ENCODE measurements around the gene TTC21A.
A peak's percentile ranks its signal among the peaks of the same experiment; 100 is the strongest.

TTC21A gene

DNA sequence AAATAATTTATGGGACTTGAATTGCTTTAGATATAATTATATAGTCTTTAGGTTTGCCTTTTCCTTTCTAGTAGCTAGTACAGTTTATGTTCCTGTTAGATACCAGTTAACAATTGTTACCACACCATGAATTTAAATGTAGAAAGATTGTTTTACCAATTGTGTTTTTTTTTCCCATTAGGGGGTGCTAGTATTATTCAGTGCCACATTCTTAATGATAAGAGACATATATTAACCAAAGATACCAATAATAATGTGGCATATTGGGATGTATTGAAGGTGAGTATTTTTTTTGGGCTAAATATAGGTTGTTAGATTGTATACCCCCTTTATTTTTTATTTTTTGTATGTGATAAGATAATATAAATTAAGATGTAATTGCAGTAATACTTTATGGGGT, 27.9 kb upstream of the TTC21A start:
- Histone ChIP-seq H3K4me3 (no peak overlapping the region), H3K4me2 (no peak overlapping the region), H3K9me3 (replicated peaks in 1 of 11) (no peaks in the 10 kb centered on the region), H4K20me1 (no peaks in the 10 kb centered on the region; a peak in 1 of 22 replicates), H3K4me1 (peaks cover 0 to 16% (median 8%) of the 10 kb centered on the region in 10 experiments; a peak in 12 of 20 replicates), H3K36me3 (peaks cover 49 to 92% (median 70%) of the 10 kb centered on the region in 11 experiments), H3K27me3 (no peaks in the 10 kb centered on the region), H3K9ac (no peak overlapping the region), H3K27ac (no peak overlapping the region)
- TF ChIP-seq Cebpa-rat (IDR thresholded peaks at IDR 0.05) = no peak

DNA sequence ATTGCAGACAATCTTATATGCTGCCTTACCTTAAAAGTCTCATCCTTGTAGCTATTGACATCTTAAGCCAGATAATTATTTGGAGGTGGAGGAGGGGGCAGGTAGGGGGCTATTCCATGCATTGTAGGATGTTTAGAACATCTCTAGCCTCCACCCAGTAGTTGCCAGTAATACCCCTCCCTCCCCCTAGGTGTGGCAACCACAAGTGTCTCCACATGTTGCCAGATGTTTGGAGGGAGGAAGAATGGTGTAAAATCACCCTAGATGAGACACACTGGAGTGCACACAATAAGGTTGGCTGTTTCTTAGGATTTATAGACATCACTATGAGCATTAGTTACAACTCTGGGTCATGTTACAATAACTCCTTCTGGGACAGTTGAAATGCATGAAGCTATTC, 27.5 kb upstream of the TTC21A start:
- H3K4me1 ChIP-seq = peaks cover 0 to 16% (median 8%) of the 10 kb centered on the region in 10 experiments; a peak in 13 of 20 replicates
- H3K4me2 ChIP-seq = no peak overlapping the region
- H3K27me3 ChIP-seq = no peaks in the 10 kb centered on the region
- no peak overlapping the region for H3K4me3 ChIP-seq
- no peaks in the 10 kb centered on the region for H3K9me3 ChIP-seq (replicated peaks in 1 of 11)
- H3K36me3 ChIP-seq = peaks cover 44 to 92% (median 66%) of the 10 kb centered on the region in 11 experiments
- H4K20me1 ChIP-seq = no peaks in the 10 kb centered on the region; a peak in 1 of 22 replicates
- TF ChIP-seq Cebpa-rat (IDR thresholded peaks at IDR 0.05) = no peak
- no peak overlapping the region for H3K27ac ChIP-seq
- no peak overlapping the region for H3K9ac ChIP-seq

DNA sequence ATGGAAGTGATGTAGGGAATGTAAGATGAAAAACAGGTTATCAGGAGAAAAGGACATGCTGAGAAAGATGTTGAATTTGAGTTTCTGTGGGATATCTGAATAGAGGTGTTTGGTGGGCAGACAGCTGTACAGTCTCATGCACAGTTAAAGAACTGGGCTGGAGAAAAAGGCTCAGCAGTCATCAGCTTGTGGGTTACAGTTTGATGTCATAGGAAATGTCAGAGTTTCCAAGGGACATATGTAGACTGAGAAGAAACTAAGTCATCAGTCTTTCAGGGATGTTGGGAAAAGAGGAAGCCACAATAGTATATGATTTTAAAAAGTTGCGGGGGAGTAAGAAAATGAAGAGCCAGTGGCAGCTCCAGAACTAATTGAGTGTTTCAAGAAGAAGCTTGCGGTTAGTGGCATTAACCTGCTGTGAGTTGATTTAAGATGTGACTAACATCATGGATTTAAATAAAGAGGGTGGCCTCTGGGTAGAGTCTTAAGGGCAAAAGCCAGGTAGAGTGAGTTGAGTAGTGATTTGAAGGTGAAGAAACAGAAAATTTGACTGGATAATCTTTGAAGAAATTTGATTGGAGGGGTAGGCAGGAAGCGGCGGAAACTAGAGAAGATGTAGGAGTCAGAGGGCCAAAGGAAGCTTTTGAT, 24.7 kb upstream of the TTC21A start:
- Histone ChIP-seq H3K4me2 (peak overlapping the region in 2 of 11 experiments; percentile 34 to 45; a peak in 4 of 22 replicates), H3K36me3 (peaks cover 31 to 86% (median 56%) of the 10 kb centered on the region in 11 experiments), H4K20me1 (no peaks in the 10 kb centered on the region; a peak in 1 of 22 replicates), H3K4me3 (no peak overlapping the region), H3K27me3 (no peaks in the 10 kb centered on the region), H3K9me3 (replicated peaks in 1 of 11) (no peaks in the 10 kb centered on the region), H3K4me1 (peaks cover 20 to 31% (median 25%) of the 10 kb centered on the region in 10 experiments), H3K27ac (no peak overlapping the region), H3K9ac (no peak overlapping the region)
- no peak for TF ChIP-seq Cebpa-rat (IDR thresholded peaks at IDR 0.05)

DNA sequence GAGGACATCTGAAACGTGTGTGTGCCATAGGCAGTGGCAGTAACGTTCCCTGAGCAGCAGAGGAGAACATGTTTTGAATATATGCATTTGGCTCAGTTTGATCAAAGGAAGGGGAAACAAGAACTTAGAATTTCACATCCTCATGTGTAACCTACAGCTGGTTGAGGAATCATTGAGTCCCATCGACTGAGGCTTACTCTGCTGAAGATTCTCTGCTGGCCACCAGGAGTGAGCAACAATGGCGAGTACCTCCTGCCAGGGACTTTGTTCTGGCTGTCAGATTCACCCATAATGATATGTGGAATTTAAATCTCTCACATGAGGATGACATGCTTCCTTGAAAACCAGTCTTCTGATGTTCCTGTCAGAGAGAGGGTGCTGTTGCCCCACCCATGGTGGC, 21.3 kb upstream of the TTC21A start:
- Histone ChIP-seq H3K4me2 (peak overlapping the region; percentile 1 to 70 (median 46); a peak in 20 of 22 replicates), H3K9ac (no peak overlapping the region), H3K4me1 (peaks cover 14 to 31% (median 20%) of the 10 kb centered on the region in 10 experiments), H3K36me3 (peaks cover 51 to 90% (median 70%) of the 10 kb centered on the region in 11 experiments), H3K27ac (peak overlapping the region in 5 of 11 experiments; percentile 1 to 41 (median 13); a peak in 5 of 22 replicates), H4K20me1 (no peaks in the 10 kb centered on the region; a peak in 1 of 22 replicates), H3K4me3 (no peak overlapping the region), H3K27me3 (no peaks in the 10 kb centered on the region), H3K9me3 (replicated peaks in 1 of 11) (no peaks in the 10 kb centered on the region)
- TF ChIP-seq Cebpa-rat (IDR thresholded peaks at IDR 0.05) = no peak

DNA sequence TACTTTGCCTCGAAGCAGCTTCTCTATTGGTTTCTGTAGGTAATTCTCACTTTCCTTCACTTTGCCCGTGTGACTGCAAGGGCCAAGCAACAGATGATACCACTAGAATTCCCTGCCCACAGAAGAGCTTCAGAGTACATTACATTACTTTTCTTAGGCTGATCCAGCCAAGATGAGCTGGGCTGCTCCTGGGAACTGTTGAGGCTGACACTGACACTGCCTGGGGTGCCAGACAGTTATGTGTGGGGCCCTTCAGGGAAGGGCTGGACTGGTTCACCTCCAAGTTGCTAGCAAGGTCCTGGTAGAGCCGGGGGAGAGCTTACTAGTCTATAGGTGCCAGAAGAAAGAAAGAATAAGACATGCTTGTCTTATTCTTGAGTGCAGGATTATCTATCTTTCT, 19.0 kb upstream of the TTC21A start:
- no peak overlapping the region for H3K27ac ChIP-seq
- no peak overlapping the region for H3K4me2 ChIP-seq
- peaks cover 12 to 21% (median 18%) of the 10 kb centered on the region in 10 experiments for H3K4me1 ChIP-seq
- no peak overlapping the region for H3K9ac ChIP-seq
- no peak for TF ChIP-seq Cebpa-rat (IDR thresholded peaks at IDR 0.05)
- no peaks in the 10 kb centered on the region; a peak in 1 of 22 replicates for H4K20me1 ChIP-seq
- no peaks in the 10 kb centered on the region for H3K9me3 ChIP-seq (replicated peaks in 1 of 11)
- peaks cover 63 to 100% (median 79%) of the 10 kb centered on the region in 11 experiments for H3K36me3 ChIP-seq
- no peaks in the 10 kb centered on the region for H3K27me3 ChIP-seq
- no peak overlapping the region for H3K4me3 ChIP-seq

DNA sequence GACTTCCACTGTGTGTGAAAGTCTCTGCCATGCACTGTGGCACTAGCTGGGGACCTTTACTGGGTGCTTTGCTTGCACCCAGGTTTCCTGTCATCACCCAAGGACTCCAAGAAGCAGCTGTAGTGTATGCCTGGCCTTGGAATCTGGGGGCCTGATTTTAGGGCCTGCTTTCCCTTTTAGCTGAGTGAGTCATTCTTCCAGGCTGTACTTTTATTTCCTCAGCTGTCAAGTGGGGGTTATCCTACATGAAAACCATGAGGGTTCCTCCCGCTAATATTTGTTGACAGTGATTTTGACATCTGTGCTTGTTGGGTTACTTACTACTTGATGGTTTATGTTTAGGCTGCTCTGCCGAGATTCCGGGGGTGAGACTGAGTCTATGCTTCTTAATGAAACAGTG, 18.6 kb upstream of the TTC21A start:
- H3K36me3 ChIP-seq = peaks cover 67 to 100% (median 80%) of the 10 kb centered on the region in 11 experiments
- no peak for TF ChIP-seq Cebpa-rat (IDR thresholded peaks at IDR 0.05)
- no peak overlapping the region for H3K27ac ChIP-seq
- no peak overlapping the region for H3K4me2 ChIP-seq
- no peaks in the 10 kb centered on the region for H3K27me3 ChIP-seq
- H3K4me3 ChIP-seq = no peak overlapping the region
- no peak overlapping the region for H3K9ac ChIP-seq
- no peaks in the 10 kb centered on the region for H3K9me3 ChIP-seq (replicated peaks in 1 of 11)
- H3K4me1 ChIP-seq = peaks cover 12 to 21% (median 18%) of the 10 kb centered on the region in 10 experiments
- peaks cover 0 to under 1% (median 0%) of the 10 kb centered on the region in 11 experiments; a peak in 1 of 22 replicates for H4K20me1 ChIP-seq

DNA sequence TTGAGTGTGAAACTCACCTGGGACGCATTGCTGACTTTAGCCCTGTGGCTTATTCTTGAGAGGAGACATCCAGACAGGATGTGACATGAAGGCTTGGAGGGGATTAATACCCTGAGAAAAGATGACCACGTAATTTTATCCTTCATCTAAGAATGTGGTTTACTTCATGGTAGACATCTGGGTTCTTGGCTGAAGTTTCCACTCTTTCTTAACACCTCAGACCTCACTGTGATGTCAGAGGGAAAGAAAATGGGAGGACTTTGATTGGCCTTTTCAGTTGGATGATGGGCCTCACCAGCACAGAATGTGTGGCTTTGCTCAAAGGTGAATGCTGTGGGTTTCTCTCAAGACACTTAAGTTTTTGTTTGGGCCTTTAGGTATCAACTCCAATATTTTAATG, 16.6 kb upstream of the TTC21A start:
- peaks cover 8 to 14% (median 10%) of the 10 kb centered on the region in 10 experiments for H3K4me1 ChIP-seq
- no peak overlapping the region for H3K9ac ChIP-seq
- H3K27ac ChIP-seq = no peak overlapping the region
- H3K9me3 ChIP-seq (replicated peaks in 1 of 11) = no peaks in the 10 kb centered on the region
- TF ChIP-seq Cebpa-rat (IDR thresholded peaks at IDR 0.05) = no peak
- no peak overlapping the region for H3K4me2 ChIP-seq
- no peaks in the 10 kb centered on the region for H3K27me3 ChIP-seq
- H3K36me3 ChIP-seq = peaks cover 79 to 100% (median 93%) of the 10 kb centered on the region in 11 experiments
- no peak overlapping the region for H3K4me3 ChIP-seq
- peaks cover 0 to 7% (median 0%) of the 10 kb centered on the region in 11 experiments; a peak in 3 of 22 replicates for H4K20me1 ChIP-seq

DNA sequence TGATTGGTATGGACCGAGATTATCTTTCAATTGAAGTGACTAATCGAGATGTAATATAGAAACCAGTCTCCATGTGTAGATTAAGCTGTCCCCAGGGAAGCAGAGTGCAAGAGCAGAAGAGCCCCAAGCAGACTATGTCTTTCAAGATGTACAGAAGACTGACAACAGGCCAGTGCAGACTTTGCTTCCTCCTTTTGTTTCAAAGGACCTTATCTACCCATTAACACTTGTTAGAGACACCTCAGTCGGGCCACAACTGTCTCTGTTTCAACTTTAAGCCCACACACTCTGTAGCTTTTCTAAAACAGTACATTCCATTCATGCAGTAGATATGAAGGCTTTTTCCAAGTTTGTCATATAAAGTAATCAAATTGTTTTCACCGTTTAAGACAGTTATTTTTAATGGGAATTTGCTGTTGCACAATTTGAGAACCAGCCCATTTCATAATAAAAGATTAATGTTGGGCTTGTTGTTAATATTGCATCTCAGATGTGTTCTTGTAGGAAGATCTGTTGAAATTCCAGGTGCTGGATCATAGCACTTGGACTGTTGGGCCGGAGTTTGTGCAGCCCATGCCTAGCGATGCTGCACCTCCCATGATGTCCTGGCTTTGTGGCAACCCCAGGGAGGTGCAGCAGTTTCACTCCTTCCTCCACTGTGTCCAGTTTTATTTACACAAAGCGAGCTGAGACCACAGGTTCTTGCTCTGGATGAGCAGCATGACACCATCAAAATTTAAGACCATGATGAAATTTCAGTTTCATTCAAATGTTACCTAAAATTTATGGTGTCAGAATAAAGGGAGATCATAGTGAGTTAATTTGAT, 12.4 kb upstream of the TTC21A start:
- TF ChIP-seq Cebpa-rat (IDR thresholded peaks at IDR 0.05) = no peak
- no peaks in the 10 kb centered on the region for H3K9me3 ChIP-seq (replicated peaks in 1 of 11)
- H4K20me1 ChIP-seq = peaks cover 0 to 41% (median 26%) of the 10 kb centered on the region in 11 experiments; a peak in 17 of 22 replicates
- H3K4me3 ChIP-seq = no peak overlapping the region
- H3K27ac ChIP-seq = no peak overlapping the region
- H3K9ac ChIP-seq = no peak overlapping the region
- no peaks in the 10 kb centered on the region for H3K4me1 ChIP-seq
- H3K36me3 ChIP-seq = peaks cover 92 to 100% (median 97%) of the 10 kb centered on the region in 11 experiments
- no peak overlapping the region for H3K4me2 ChIP-seq
- no peaks in the 10 kb centered on the region for H3K27me3 ChIP-seq

DNA sequence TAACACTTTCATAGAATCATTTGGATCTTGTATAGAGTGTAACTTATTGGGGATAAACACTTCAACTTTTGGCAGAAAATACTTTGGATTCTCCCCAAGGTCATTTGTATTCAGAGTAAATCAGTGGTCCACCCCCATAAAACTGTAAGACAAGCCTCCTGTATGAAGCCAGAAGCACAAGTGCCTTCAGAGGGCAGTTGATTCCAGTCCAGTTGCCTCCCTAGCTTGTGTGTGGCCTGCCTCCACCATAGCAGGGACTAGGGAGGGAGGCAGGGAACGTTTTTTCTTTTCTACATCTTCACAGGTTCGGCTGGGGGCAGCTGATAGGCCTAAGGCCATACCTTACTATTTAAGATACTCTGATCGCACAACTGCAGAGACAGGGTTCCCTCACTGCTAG, 11.7 kb upstream of the TTC21A start:
- Histone ChIP-seq H3K27me3 (no peaks in the 10 kb centered on the region), H3K4me2 (no peak overlapping the region), H3K4me1 (no peaks in the 10 kb centered on the region), H3K9ac (no peak overlapping the region), H3K36me3 (peaks cover 96 to 100% (median 98%) of the 10 kb centered on the region in 11 experiments), H3K9me3 (replicated peaks in 1 of 11) (no peaks in the 10 kb centered on the region), H4K20me1 (peaks cover 2 to 48% (median 33%) of the 10 kb centered on the region in 11 experiments; a peak in 18 of 22 replicates), H3K27ac (no peak overlapping the region), H3K4me3 (no peak overlapping the region)
- TF ChIP-seq Cebpa-rat (IDR thresholded peaks at IDR 0.05) = no peak
